Heart right ventricle (tissue), 16 donors: Measurements from ENCODE around the gene KIAA0930. TPM values are rescaled to one million over a fixed set of nuclear protein-coding genes. Genes with fewer than 3 reads are reported as not detected.

Experiments used
- ATAC-seq, 8 donors: fragments of 200-7000 bp; cut with Tn5 transposase; one replicate each; pipeline ENCODE4 v1.9.1; 2020; ENCODE audit warnings: mild to moderate bottlenecking in 8 of 8, moderate library complexity in 8 of 8, moderate number of reproducible peaks in 1 of 8
- DNase-seq, 2 donors: peaks; one replicate each; pipeline ENCODE4 v3.0.0-alpha.2; 2020
- H3K27ac ChIP-seq, 10 donors: fragments of 200-600 bp; sonication (generic) in 2 of 10; one replicate each; pipeline versions ENCODE4 v1.5.0 to v1.8.0; 2020 to 2022; ENCODE audit warnings: mild to moderate bottlenecking in 3 of 10
- H3K27me3 ChIP-seq, 7 donors: fragments of 200-600 bp; one replicate each; pipeline ENCODE4 v1.8.0; 2021 to 2022; ENCODE audit warnings: mild to moderate bottlenecking in 2 of 7
- H3K36me3 ChIP-seq, 9 donors: fragments of 200-600 bp; sonication (generic) in 1 of 9; one replicate each; pipeline versions ENCODE4 v1.5.0 to v1.8.0; 2020 to 2022; ENCODE audit warnings: mild to moderate bottlenecking in 2 of 9
- H3K4me1 ChIP-seq, 9 donors: fragments of 200-600 bp; sonication (generic) in 1 of 9; one replicate each; pipeline versions ENCODE4 v1.5.0 to v1.8.0; 2020 to 2022; ENCODE audit warnings: mild to moderate bottlenecking in 4 of 9
- H3K4me3 ChIP-seq, 10 donors: fragments of 200-600 bp; sonication (generic) in 2 of 10; one replicate each; pipeline versions ENCODE4 v1.5.0 to v1.8.0; 2020 to 2022; ENCODE audit warnings: mild to moderate bottlenecking in 7 of 10, moderate library complexity in 2 of 10
- H3K9me3 ChIP-seq, 11 donors: fragments of 200-600 bp in 10 of 11; sonication (generic) in 2 of 11; one replicate each; pipeline versions ENCODE4 v1.5.0 to v1.8.0; 2013 to 2022; ENCODE audit warnings: mild to moderate bottlenecking in 2 of 11, control low read depth in 1 of 11, moderate library complexity in 1 of 11
- CTCF ChIP-seq, 9 donors: fragments of 200-600 bp; sonication (generic) in 2 of 9; IDR thresholded peaks; one replicate each; pipeline versions ENCODE4 v1.5.0 to v1.8.0; 2021 to 2022; ENCODE audit warnings: antibody characterized with exemption in 9 of 9, mild to moderate bottlenecking in 5 of 9, moderate library complexity in 1 of 9
- WGBS, 2 donors: extraction: QIAGEN DNeasy Blood & Tissue Kit; methylation state at CpG; one replicate each; pipeline ENCODE4 v1.1.7; 2013; ENCODE audit warnings: inconsistent platforms in 1 of 2; 5-methylcytosine and 5-hydroxymethylcytosine counted together
- intact Hi-C, 10 donors: fragments of 100-400 bp; cut with DNase I; formaldehyde crosslinking; loops; one replicate each; pipeline versions ENCODE4 v1.11.1 to v1.14.2; 2022
- polyA plus RNA-seq, 2 donors: library from polyadenylated mRNA; stranded (reverse); fragments of 200-250 nt; gene quantifications; one replicate each; pipeline ENCODE4 v1.2.3, GENCODE V29; 2013
- total RNA-seq, 10 donors: library from RNA; stranded (reverse); fragmentation: NEBNext Ultra II Directional in 3 of 10; extraction: Animal tissue kit (Norgen Biotek cat#: 25700) in 3 of 10; gene quantifications; one replicate each; pipeline versions ENCODE4 v1.2.1 to v1.2.4, GENCODE V29; 2021 to 2023
- donor health status: Arrhythmogenic right ventricular cardiomyopathy.
- donor health status: ischemic (EF 13 %, LVEDD 7.1; RV severe dilation, severe dysfunction).
- donor health status: healthy with polysubstance abuse.
- donor health status: DM: no; HTN: yes; CAD: no.
- donor health status: DM: no; HTN: no; CAD: no.
- donor health status: ischemic (EF 25% LVEDD 6.9; RV normal size, moderate dysfunction).
- donor health status: ischemic (EF 25% LVEDD 5.7; RV mildly dilated, moderate dysfunction).
- donor health status: healthy.
- donor health status: DM: yes; HTN: yes; CAD: no.
- donor health status: Ischemic cardiomyopathy.
- donor health status: ischemic (EF 35%, LVEDD 5.7; RV mildly dilated, moderate dysfunction).
- donor health status: nonischemic (EF 11% LVEDD 7.7; RV severe dilation, severe dysfunction).
- donor health status: DM: yes; HTN: yes; CAD: no.
- donor health status: PGD.
- donor health status: ischemic (EF 29% LVEDD 5.4; RV normal size, mild dysfunction).
- donor health status: nonischemic (EF 23%, LVEDD 6.1; RV moderate dilation, normal function).

KIAA0930 gene
- total and polyA plus RNA-seq, 12 donors = 9.1 to 48.3 (median 16.3) TPM

DNA sequence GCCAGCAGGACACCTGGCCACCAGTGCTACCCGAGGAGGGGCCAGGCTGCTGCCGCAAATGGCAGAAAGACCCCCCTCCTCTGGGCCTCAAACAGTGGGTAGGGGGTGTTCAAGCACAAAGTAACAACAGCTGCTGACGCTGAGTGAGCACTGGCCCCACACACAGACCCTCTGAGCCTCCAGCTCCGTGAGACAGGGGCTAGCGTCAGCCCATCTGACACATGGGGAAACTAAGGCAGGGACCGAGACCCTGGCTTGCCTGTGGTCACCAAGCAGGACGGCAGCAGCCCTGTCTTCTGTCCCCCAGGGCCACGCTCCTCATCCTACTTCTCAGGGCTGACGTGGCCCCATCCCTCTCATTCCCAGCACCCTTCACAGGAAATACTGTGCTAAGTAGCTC, 40.5 kb downstream of the KIAA0930 start:
- H3K4me3 ChIP-seq = no peak overlapping the region
- no peaks in the 10 kb centered on the region for H3K9me3 ChIP-seq
- TF ChIP-seq CTCF (IDR thresholded peaks at IDR 0.05) = no peak
- H3K27me3 ChIP-seq = no peaks in the 10 kb centered on the region
- WGBS, 2 donors = 90 to 97% methylated on average over 9 of the region's 9 CpGs
- DNase-seq (no peak), ATAC-seq (no peak)
- H3K4me1 ChIP-seq = no peaks in the 10 kb centered on the region
- intact Hi-C loops = no loop called here
- no peak overlapping the region for H3K27ac ChIP-seq
- H3K36me3 ChIP-seq = peaks cover 0 to 100% (median 8%) of the 10 kb centered on the region in 9 donors

DNA sequence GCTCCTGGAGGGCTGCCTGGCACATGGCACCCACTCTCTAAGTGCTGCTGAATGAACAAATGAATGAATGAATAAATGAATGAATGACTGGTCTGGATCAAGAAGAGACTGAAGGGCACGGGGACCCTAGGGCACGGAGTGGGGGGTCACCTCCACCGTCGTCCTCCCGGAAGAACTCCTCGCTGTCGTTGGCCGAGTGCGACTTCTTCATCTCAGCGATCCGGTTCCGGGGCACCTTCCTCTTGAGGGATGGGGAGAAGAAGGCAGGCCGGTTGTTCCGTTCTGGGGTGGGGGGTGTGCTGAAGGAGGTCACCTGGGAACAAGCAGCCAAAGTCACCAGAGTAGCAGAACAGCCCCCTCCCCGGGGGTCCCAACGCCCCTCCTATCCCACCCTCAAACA, 41.0 kb downstream of the KIAA0930 start:
- DNase-seq = no peak
- H3K36me3 ChIP-seq = peaks cover 0 to 100% (median 8%) of the 10 kb centered on the region in 9 donors
- ATAC-seq = no peak
- no peak overlapping the region for H3K4me3 ChIP-seq
- H3K27ac ChIP-seq = no peak overlapping the region
- no peak for TF ChIP-seq CTCF (IDR thresholded peaks at IDR 0.05)
- no peaks in the 10 kb centered on the region for H3K4me1 ChIP-seq
- H3K27me3 ChIP-seq = no peaks in the 10 kb centered on the region
- WGBS, 2 donors = 95 to 96% methylated on average over 16 of the region's 16 CpGs
- H3K9me3 ChIP-seq = no peaks in the 10 kb centered on the region
- intact Hi-C loops = no loop called here

DNA sequence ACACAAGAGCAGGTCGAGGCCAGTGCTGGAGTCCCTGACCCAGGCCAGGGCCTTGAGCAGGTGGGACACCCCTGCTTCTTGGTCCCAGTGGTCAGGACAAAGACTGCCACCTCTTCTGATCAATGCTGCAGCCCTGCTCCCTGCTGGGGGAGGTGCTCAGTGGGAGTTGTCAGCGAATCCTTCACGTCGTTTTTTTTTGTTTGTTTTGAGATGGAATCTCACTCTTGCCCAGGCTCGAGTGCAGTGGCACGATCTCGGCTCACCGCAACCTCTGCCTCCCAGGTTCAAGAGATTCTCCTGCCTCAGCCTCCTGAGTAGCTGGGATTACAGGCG, 42.3 kb downstream of the KIAA0930 start:
- H3K27me3 ChIP-seq = no peaks in the 10 kb centered on the region
- H3K9me3 ChIP-seq = no peaks in the 10 kb centered on the region
- no peak overlapping the region for H3K27ac ChIP-seq
- no peak for ATAC-seq
- H3K4me3 ChIP-seq = no peak overlapping the region
- H3K36me3 ChIP-seq = peaks cover 0 to 88% (median 6%) of the 10 kb centered on the region in 9 donors
- DNase-seq = no peak
- TF ChIP-seq CTCF (IDR thresholded peaks at IDR 0.05) = no peak
- intact Hi-C loops = no loop called here
- peaks cover 0 to 4% (median 0%) of the 10 kb centered on the region in 9 donors for H3K4me1 ChIP-seq
- 80% methylated on average over 9 of the region's 9 CpGs for WGBS, 2 donors

- 86 to 89% methylated on average over 28 of the region's 28 CpGs for WGBS, 2 donors
- H3K27ac ChIP-seq = no peak overlapping the region
- no peaks in the 10 kb centered on the region for H3K27me3 ChIP-seq
- TF ChIP-seq CTCF (IDR thresholded peaks at IDR 0.05) = no peak
- no peak for ATAC-seq
- peaks cover 0 to 4% (median 0%) of the 10 kb centered on the region in 9 donors for H3K4me1 ChIP-seq
- no peak for DNase-seq
- peaks cover 0 to 82% (median 6%) of the 10 kb centered on the region in 9 donors for H3K36me3 ChIP-seq
- intact Hi-C loops = no loop called here
- H3K4me3 ChIP-seq = no peak overlapping the region
- H3K9me3 ChIP-seq = no peaks in the 10 kb centered on the region
Measured at GRCh38 chr22:45197606-45198462, 42.9 kb downstream of the KIAA0930 start.
